ENCODE data around the gene DHRS9. TPM values are rescaled to one million over a fixed set of nuclear protein-coding genes. Genes with fewer than 3 reads are reported as not detected.
"Not testable (repeated sequence)": the region's sequence is repeated elsewhere in the genome, so short reads cannot be mapped to it uniquely, and the experiment has no call there.

Gene DHRS9
- total RNA-seq, 1 donor: 1.9 TPM

DNA sequence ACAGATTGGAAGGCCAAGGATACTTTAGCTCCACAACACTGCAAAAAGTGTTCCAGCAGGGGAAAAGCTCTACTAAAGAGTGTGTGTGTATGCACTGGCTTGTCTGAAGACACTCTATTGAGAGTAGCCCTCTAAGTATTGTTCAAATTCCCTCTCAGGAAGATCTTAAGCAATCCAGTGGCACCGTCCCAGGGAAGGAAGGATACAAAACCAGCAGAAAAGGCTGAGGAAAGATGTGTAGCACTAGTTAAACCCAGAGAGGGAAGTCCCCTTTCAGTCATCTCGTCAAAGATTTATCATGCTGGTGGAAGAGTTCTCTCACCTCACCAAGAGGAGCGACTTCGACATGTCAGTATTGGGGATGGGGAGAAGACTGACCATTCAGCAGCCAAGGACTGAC lies 50.5 kb downstream of the DHRS9 start:
- no peak for DNase-seq (ENCODE audit: low read depth in 2 of 3, low spot score in 2 of 3)

DNA sequence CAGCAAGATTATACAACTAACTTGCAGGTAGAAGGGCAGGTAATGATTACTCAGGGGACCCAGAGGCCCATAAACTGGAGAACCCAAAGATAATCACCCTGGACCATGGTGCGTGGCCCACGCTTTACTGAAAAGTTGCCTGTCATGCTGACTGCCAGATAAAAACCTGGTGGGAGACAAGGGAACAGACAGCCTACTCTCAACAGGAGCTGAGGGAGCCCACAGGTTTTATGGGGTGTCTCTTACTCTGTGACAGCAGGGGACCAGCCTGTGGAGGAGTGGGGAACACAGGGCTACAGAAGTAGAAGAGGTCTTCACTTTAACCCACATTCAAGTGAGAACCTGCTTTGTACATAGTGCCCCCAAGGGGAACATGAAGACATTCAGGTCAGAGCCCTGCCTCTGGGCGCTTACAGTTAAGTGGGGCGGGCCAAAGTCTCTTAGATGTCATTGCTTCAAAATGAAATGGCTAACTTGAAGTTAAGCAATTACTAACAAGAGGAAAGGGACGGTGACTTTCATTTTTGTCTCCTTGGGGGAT lies 60.4 kb downstream of the DHRS9 start:
- DNase-seq (ENCODE audit: low read depth in 2 of 3, low spot score in 2 of 3): no peak

DNA sequence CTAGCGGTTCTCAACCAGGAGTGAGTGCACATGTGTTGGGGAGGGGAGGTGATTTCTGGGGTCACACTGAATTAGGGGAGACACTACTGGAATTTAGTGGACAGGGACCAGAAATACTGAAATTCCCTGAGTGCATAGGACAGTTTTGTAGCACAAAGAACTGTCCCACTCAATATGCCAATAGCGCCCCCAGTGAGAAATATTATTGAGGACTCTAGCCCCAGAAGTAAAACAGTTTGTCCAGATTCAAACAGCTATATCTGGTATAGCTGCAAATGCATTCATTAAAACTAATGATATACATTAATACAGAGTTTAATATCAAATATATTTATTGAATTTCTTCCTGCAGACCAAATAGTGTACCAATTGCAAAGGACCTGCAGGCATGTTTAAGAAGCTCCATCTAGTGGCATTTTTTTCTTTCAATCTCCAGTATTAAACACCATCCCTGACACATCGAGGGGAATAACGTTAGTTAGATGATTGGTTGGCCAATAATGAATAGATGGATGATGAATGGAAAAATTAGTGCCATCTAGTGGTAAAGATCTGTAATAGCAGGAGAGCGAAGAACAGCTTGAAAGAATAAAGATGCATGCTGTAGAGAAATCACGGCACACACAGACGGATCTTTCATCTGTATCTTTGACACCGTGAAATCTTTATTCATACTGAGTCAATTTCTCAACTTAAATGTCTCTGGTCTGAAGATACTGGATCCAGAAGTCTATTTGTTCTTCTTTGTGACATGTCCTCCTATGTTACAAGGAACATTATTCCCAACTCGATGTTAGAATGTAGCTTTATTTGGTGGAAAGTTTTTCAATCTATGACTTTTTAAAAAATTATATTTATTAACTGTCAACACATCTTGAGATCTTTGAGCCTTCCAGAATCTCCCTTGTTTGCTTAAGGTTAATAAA lies 62.5 kb downstream of the DHRS9 start:
- DNase-seq (ENCODE audit: low read depth in 2 of 3, low spot score in 2 of 3): peak in 2 of 3 donors; percentile 39 to 70

DNA sequence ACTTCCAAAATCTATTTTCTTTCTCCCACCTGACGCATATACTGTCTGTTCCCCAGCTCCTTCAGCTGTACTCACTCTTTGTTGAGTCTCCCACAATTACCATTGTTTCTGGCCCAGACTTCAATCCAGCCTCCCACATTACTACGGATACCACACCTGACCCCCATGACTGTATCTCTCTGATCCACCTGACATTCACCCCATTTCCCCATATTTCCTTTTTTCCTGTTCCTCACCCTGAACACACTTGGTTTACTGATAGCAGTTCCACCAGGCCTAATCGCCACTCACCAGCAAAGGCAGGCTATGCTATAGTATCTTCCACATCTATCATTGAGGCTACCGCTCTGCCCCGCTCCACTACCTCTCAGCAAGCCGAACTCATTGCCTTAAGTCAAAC lies 64.9 kb downstream of the DHRS9 start:
- DNase-seq (ENCODE audit: low read depth in 2 of 3, low spot score in 2 of 3): not testable (repeated sequence)

DNA sequence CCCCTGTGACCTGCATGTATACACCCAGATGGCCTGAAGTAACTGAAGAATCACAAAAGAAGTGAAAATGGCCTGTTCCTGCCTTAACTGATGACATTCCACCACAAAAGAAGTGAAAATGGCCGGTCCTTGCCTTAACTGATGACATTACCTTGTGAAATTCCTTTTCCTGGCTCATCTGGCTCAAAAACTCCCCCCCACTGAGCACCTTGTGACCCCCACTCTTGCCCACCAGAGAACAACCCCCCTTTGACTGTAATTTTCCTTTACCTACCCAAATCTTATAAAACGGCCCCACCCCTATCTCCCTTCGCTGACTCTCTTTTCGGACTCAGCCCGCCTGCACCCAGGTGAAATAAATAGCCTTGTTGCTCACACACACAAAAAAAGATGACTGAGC lies 67.1 kb downstream of the DHRS9 start:
- DNase-seq (ENCODE audit: low read depth in 2 of 3, low spot score in 2 of 3): not testable (repeated sequence)

DNA sequence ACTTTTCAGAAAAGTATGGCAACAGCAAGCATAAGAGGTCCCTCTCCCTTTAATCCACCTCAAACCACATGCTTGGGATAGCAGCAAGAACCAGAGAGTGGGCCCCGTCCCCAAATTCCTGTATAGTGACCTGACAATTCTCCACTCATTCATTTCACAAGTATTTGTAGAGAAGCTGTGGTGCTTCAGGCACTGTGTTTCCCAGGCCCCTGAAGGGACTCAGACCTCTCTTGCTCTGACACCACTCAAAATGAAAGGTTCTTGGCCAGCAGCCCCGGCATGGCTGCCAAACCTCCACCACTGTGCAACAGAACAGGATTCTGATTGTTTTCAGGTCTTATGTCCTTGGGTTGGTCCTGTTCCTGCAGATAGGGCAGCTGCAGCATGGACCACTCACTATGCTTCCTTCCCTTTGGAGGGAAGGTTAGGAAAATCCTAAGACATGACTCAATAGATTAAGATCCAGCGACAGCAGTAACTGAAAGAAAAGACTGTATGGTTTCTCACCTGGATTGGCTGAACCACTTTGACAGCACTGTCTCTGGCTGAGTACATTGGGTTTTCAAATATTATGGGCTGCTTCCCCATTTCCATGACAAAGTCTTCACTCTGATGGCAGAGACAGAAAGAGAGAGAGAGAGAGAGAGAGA lies 67.6 kb downstream of the DHRS9 start:
- no peak for DNase-seq (ENCODE audit: low read depth in 2 of 3, low spot score in 2 of 3)

DNA sequence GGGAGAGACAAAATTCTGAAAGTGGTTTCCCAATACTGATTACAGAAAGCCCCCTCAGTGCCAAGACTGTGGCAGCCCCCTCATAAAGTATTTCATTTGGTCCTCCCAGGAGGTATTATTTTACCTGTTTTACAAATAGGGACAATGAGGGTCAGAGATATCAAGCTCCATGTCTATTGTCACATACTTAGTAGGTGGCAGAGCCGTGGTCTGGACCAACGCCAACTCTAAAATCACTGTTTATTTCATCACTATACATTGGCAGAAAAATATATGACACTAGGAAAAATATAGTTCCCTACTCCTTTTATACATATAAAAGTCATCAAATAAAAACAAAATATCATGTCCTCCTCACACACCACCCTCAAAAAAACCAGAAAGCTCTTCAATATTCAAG lies 68.6 kb downstream of the DHRS9 start:
- no peak for DNase-seq (ENCODE audit: low read depth in 2 of 3, low spot score in 2 of 3)

DNA sequence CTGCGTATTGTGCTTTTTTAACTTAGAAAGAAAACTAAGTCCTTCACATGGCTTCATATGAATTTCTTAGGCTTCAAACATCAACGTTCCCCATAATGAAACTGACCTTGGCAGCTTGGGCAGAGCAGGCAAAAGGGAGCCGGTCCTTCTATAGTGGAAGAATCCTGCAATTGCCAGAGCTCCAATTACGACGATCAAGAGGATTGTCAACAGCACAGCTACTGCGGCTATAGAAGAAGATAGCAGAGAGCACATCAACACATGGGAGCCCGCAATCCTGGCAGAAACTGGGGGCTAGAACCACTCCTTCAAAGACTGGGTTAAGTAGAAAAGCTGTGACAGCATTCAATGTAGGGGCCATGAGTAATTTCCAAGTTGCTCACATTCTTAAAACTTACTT lies 69.8 kb downstream of the DHRS9 start:
- DNase-seq (ENCODE audit: low read depth in 2 of 3, low spot score in 2 of 3): no peak

DNA sequence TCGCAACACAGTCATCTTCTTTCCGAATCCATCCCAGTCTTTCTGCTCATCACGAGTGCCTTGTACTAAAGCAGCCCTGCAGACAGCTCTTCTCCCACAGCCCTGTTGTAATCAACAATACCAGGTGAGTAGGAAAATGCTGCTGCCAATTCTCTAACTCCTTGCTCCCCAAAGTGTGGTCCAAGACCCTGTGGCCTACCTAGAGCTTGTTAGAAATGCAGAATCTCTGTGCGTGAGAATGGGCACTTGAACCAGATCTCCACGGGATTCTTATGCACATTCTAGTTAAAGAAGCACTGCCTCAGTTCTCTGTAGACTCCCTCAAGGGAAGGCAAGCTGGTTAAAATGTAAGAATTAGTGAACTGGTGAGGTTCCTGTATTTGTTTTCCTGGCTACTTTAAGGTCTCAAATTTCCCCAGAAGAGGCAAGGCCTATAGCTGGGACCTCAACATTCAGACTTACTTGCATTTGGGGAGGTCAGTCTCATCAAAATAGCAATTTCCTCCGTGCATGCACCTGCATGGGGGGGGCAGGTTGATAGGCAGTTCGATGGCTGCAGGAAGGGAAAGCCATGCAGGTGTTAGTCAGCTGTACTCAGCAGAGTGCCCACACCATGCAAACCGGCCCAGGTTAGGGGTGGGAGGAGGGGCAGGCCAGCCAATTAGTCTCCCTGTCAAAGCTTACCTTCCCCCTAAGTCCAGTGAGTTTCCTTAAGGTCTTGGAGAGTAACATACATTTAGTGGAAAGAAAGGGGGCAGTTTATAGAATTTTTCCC lies 70.8 kb downstream of the DHRS9 start:
- DNase-seq (ENCODE audit: low read depth in 2 of 3, low spot score in 2 of 3): no peak

DNA sequence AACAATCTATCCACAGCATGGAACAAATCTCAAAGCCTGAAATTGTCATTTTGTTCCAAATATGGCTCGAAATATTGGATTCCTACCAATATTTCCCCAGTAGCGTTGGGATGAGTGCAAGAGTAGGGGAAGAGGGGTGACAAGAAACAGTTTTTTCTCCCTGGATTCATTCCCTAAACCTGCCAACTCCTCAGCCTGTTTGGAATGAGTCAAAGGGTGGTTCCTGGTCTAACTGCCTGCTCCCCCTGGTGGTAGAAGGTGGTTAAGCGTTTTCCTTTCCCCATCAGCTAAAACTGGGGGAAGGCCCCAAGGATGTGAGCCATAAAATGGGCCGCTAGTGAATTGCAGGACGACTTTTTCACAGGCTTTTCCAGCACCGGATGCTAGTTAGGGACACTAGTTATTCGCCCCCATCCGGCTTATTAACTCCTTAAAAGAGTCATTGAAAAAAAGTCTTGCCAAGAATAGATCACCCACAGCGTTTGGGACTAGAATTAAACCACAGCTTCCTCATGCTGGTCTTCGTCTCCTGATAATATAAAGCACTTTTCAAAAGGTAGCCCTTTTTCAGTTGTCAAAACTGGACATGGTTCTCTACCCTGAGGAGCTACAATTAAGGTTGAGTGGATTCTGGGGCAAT lies 72.5 kb downstream of the DHRS9 start:
- DNase-seq (ENCODE audit: low read depth in 2 of 3, low spot score in 2 of 3): peak; percentile 34 to 67 (median 36)

DNA sequence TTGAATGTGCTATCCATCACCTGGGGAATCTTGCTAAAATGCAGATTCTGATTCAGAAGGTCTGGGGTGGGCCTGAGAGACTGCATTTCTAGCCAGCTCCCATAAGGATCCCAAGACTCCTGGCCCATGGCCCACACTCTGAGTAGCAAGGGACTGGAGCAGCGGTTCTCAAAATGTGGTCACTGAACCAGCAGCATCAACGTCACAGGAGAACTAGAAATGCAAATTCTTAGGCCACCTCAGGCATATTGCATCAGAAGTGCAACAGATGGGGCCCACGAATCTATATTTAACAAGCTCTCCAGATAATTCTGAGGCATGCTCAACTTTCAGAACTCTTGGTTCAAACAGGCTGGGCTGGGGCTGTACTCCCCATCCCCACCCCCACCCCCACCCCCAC lies 74.6 kb downstream of the DHRS9 start:
- no peak for DNase-seq (ENCODE audit: low read depth in 2 of 3, low spot score in 2 of 3)

Other genes with a start within 250 kb of the DHRS9 start
- gene SPC25, start 179.1 kb upstream of the DHRS9 start, total RNA-seq: 0.27 TPM
- gene G6PC2, start 168.3 kb upstream of the DHRS9 start, total RNA-seq: under 0.01 TPM
- 0.27 TPM for gene ABCB11, start 38.2 kb upstream of the DHRS9 start, total RNA-seq